CD14-positive monocyte (primary cell): ENCODE measurements around the gene CIRBP. TPM values are rescaled to one million over a fixed set of nuclear protein-coding genes. Genes with fewer than 3 reads are reported as not detected.

ENCODE experiments used
- DNase-seq, 3 donors: peaks; one replicate each; pipeline ENCODE4 v3.0.0-alpha.2; 2011 to 2022
- H2AFZ ChIP-seq: 2 replicates; pipeline ENCODE4 v1.6.0; 2012; ENCODE audit warnings: mild to moderate bottlenecking, low read depth, low read length, inconsistent platforms; ENCODE audit not compliant: insufficient read depth, poor library complexity, severe bottlenecking
- H3K27ac ChIP-seq, 2 donors: 1 replicate in 1 of 2; 2 replicates in 1 of 2; pipeline ENCODE4 v1.5.1; 2012 to 2013; ENCODE audit warnings: low read length in 2 of 2, control low read depth in 1 of 2, inconsistent platforms in 1 of 2, low read depth in 1 of 2, mild to moderate bottlenecking in 1 of 2
- H3K27me3 ChIP-seq, 2 donors: one replicate each; pipeline versions ENCODE4 v1.6.0 to v1.6.1; 2011 to 2013; ENCODE audit warnings: low read length in 2 of 2; ENCODE audit not compliant: control insufficient read depth in 2 of 2, insufficient read depth in 2 of 2
- H3K36me3 ChIP-seq, 2 donors: replicated peaks in 1 of 2; 1 replicate in 1 of 2; 2 replicates in 1 of 2; pipeline versions ENCODE4 v1.5.1 to v1.6.1; 2012 to 2013; ENCODE audit warnings: low read length in 2 of 2, control low read depth in 1 of 2, inconsistent platforms in 1 of 2, mild to moderate bottlenecking in 1 of 2; ENCODE audit not compliant: insufficient read depth in 2 of 2, control insufficient read depth in 1 of 2
- H3K4me1 ChIP-seq, 2 donors: 1 replicate in 1 of 2; 2 replicates in 1 of 2; pipeline versions ENCODE4 v1.5.1 to v1.6.1; 2012 to 2013; ENCODE audit warnings: low read length in 2 of 2, control low read depth in 1 of 2, inconsistent platforms in 1 of 2, mild to moderate bottlenecking in 1 of 2, moderate library complexity in 1 of 2; ENCODE audit not compliant: insufficient read depth in 2 of 2, control insufficient read depth in 1 of 2
- H3K4me2 ChIP-seq: replicated peaks from 2 replicates; pipeline ENCODE3; 2012; ENCODE audit warnings: low read length, moderate library complexity, mild to moderate bottlenecking; ENCODE audit not compliant: poor library complexity, severe bottlenecking; ENCODE audit errors: extremely low read depth
- H3K4me3 ChIP-seq, 3 experiments: fragments of 200-600 bp in 1 of 3; sonication (generic) in 1 of 3; replicated peaks in 1 of 3; 1 replicate in 2 of 3; 2 replicates in 1 of 3; pipeline ENCODE4 v1.5.1; 2011 to 2013; ENCODE audit warnings: low read length in 3 of 3, mild to moderate bottlenecking in 3 of 3, control low read depth in 2 of 3, low read depth in 2 of 3, inconsistent platforms in 1 of 3, moderate library complexity in 1 of 3
- H3K79me2 ChIP-seq: 2 replicates; pipeline ENCODE4 v1.6.0; 2012; ENCODE audit warnings: mild to moderate bottlenecking, control low read depth, inconsistent platforms, low read length, moderate library complexity; ENCODE audit not compliant: insufficient read depth
- H3K9ac ChIP-seq: 2 replicates; pipeline ENCODE4 v1.6.0; 2017; ENCODE audit warnings: low read length, mild to moderate bottlenecking; ENCODE audit not compliant: insufficient read depth, poor library complexity, severe bottlenecking
- H3K9me3 ChIP-seq, 2 donors: replicated peaks in 1 of 2; 1 replicate in 1 of 2; 2 replicates in 1 of 2; pipeline versions ENCODE4 v1.5.1 to v1.6.1; 2012 to 2013; ENCODE audit warnings: low read length in 2 of 2, control low read depth in 1 of 2; ENCODE audit not compliant: control insufficient read depth in 1 of 2, insufficient read depth in 1 of 2
- H4K20me1 ChIP-seq: 2 replicates; pipeline ENCODE4 v1.6.0; 2012; ENCODE audit warnings: mild to moderate bottlenecking, low read length, control low read depth, moderate library complexity; ENCODE audit not compliant: insufficient read depth
- H3K27ac Mint-ChIP-seq, 7 donors: one replicate each; pipeline ENCODE4 v1.8.0; 2020; ENCODE audit warnings: mild to moderate bottlenecking in 7 of 7, mixed read lengths in 7 of 7, moderate library complexity in 6 of 7, inconsistent platforms in 2 of 7
- H3K27me3 Mint-ChIP-seq, 3 donors: one replicate each; pipeline ENCODE4 v1.8.0; 2021 to 2022; ENCODE audit warnings: low read depth in 3 of 3, mild to moderate bottlenecking in 3 of 3, mixed read lengths in 3 of 3, moderate library complexity in 3 of 3, inconsistent platforms in 1 of 3
- H3K36me3 Mint-ChIP-seq, 2 donors: one replicate each; pipeline ENCODE4 v1.8.0; 2020; ENCODE audit warnings: mixed read lengths in 2 of 2, inconsistent platforms in 1 of 2, mild to moderate bottlenecking in 1 of 2
- H3K4me1 Mint-ChIP-seq: one replicate; pipeline ENCODE4 v1.8.0; 2020; ENCODE audit warnings: mild to moderate bottlenecking, mixed read lengths
- H3K4me3 Mint-ChIP-seq, 2 donors: one replicate each; pipeline ENCODE4 v1.8.0; 2020; ENCODE audit warnings: mild to moderate bottlenecking in 2 of 2, mixed read lengths in 2 of 2, moderate library complexity in 1 of 2
- H3K9me3 Mint-ChIP-seq, 7 donors: one replicate each; pipeline ENCODE4 v1.8.0; 2020 to 2022; ENCODE audit warnings: mixed read lengths in 7 of 7, mild to moderate bottlenecking in 6 of 7, moderate library complexity in 6 of 7, inconsistent platforms in 2 of 7
- WGBS: methylation state at CpG from one replicate; pipeline ENCODE4 v1.1.5; 2013; ENCODE audit warnings: missing lambda C conversion rate; ENCODE audit not compliant: insufficient coverage; 5-methylcytosine and 5-hydroxymethylcytosine counted together
- intact Hi-C, 2 donors: fragments of 100-400 bp; cut with micrococcal nuclease; formaldehyde crosslinking; loops; one replicate each; pipeline versions ENCODE4 v1.15.0 to v1.15.1; 2023
- polyA plus RNA-seq, 3 donors: library from polyadenylated mRNA; depleted of rRNA in 1 of 3; unstranded in 2 of 3; stranded (reverse) in 1 of 3; fragments of 300-500 nt in 2 of 3; fragments of >200 nt in 1 of 3; fragmentation: Illumina TruSeq in 2 of 3; gene quantifications; 1 replicate in 2 of 3; 2 replicates in 1 of 3; pipeline ENCODE4 v1.2.3, GENCODE V29; 2012 to 2021
- TF ChIP-seq, protein P1 (sequence below): fragments of 200-600 bp; IDR thresholded peaks from one replicate; pipeline ENCODE4 v1.8.0; 2022; ENCODE audit warnings: antibody characterized with exemption, mild to moderate bottlenecking

CIRBP gene
- polyA plus RNA-seq, 3 donors, result 39.6 to 600 (median 51.1) TPM

- Mint-ChIP-seq H3K27me3 (peaks cover 5 to 10% (median 9%) of the 10 kb centered on the region in 3 donors), H3K36me3 (peaks cover 36 to 46% of the 10 kb centered on the region in 2 donors), H3K4me3 (peak overlapping the region; percentile 82 to 89), H3K4me1 (peaks cover 67% of the 10 kb centered on the region), H3K9me3 (peaks cover 0 to 2% (median 0%) of the 10 kb centered on the region in 7 donors), H3K27ac (peak overlapping the region; percentile 75 to 94 (median 87))
- peaks cover 78% of the 10 kb centered on the region for H4K20me1 ChIP-seq
- peak overlapping the region; percentile 91 for H3K9ac ChIP-seq
- intact Hi-C loops, result no loop called here
- peak overlapping the region in 1 of 3 experiments; percentile 98 for H3K4me3 ChIP-seq
- peaks cover 70% of the 10 kb centered on the region for H3K79me2 ChIP-seq
- peaks cover 0 to 8% of the 10 kb centered on the region in 2 donors for H3K27me3 ChIP-seq
- no peak for DNase-seq
- H2AFZ ChIP-seq, result no peak overlapping the region
- peaks cover 80 to 93% of the 10 kb centered on the region in 2 donors for H3K4me1 ChIP-seq
- H3K27ac ChIP-seq, result peak overlapping the region in 1 of 2 donors; percentile 85
- peaks cover 40 to 46% of the 10 kb centered on the region in 2 donors for H3K36me3 ChIP-seq
- TF ChIP-seq, protein P1, sequence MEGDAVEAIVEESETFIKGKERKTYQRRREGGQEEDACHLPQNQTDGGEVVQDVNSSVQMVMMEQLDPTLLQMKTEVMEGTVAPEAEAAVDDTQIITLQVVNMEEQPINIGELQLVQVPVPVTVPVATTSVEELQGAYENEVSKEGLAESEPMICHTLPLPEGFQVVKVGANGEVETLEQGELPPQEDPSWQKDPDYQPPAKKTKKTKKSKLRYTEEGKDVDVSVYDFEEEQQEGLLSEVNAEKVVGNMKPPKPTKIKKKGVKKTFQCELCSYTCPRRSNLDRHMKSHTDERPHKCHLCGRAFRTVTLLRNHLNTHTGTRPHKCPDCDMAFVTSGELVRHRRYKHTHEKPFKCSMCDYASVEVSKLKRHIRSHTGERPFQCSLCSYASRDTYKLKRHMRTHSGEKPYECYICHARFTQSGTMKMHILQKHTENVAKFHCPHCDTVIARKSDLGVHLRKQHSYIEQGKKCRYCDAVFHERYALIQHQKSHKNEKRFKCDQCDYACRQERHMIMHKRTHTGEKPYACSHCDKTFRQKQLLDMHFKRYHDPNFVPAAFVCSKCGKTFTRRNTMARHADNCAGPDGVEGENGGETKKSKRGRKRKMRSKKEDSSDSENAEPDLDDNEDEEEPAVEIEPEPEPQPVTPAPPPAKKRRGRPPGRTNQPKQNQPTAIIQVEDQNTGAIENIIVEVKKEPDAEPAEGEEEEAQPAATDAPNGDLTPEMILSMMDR, result no peak
- 84% methylated on average over 17 of the region's 26 CpGs for WGBS
- H3K9me3 ChIP-seq, result no peaks in the 10 kb centered on the region
- peak overlapping the region; percentile 100 for H3K4me2 ChIP-seq
Observed at GRCh38 chr19:1270854-1271527, 1.9 kb downstream of the CIRBP start.

GRCh38 chr19:1271528-1272422, 2.6 kb downstream of the CIRBP start:
- Histone ChIP-seq H3K4me2 (peak overlapping the region; percentile 100), H3K9ac (no peak overlapping the region), H3K79me2 (peaks cover 78% of the 10 kb centered on the region), H3K9me3 (no peaks in the 10 kb centered on the region), H2AFZ (no peak overlapping the region), H4K20me1 (peaks cover 81% of the 10 kb centered on the region), H3K36me3 (peaks cover 40 to 46% of the 10 kb centered on the region in 2 donors), H3K4me1 (peaks cover 85 to 93% of the 10 kb centered on the region in 2 donors), H3K4me3 (peak overlapping the region in 1 of 3 experiments; percentile 98), H3K27ac (peak overlapping the region; percentile 44 to 85), H3K27me3 (peaks cover 0 to 8% of the 10 kb centered on the region in 2 donors)
- intact Hi-C loops, result no loop called here
- H3K27ac Mint-ChIP-seq, result peak overlapping the region; percentile 68 to 94 (median 87)
- peaks cover 36 to 47% of the 10 kb centered on the region in 2 donors for H3K36me3 Mint-ChIP-seq
- peaks cover 72% of the 10 kb centered on the region for H3K4me1 Mint-ChIP-seq
- 82% methylated on average over 35 of the region's 37 CpGs for WGBS
- H3K27me3 Mint-ChIP-seq, result peaks cover 5 to 10% (median 9%) of the 10 kb centered on the region in 3 donors
- peaks cover 0 to 2% (median 0%) of the 10 kb centered on the region in 7 donors for H3K9me3 Mint-ChIP-seq
- no peak for DNase-seq
- TF ChIP-seq, protein P1, result no peak
- H3K4me3 Mint-ChIP-seq, result peak overlapping the region in 1 of 2 donors; percentile 31
